Mucosa of rectum (tissue), 2 donors: ENCODE data around the gene C7orf33.

ENCODE experiments used
- H3K27ac ChIP-seq, 2 donors: one replicate each; pipeline ENCODE4 v1.7.0; 2013; ENCODE audit warnings: inconsistent platforms in 2 of 2, low read depth in 2 of 2, low read length in 2 of 2
- H3K27me3 ChIP-seq, 2 donors: one replicate each; pipeline ENCODE4 v1.7.0; 2013; ENCODE audit warnings: low read length in 2 of 2; ENCODE audit not compliant: control insufficient read depth in 2 of 2, insufficient read depth in 2 of 2
- H3K36me3 ChIP-seq, 2 donors: one replicate each; pipeline ENCODE4 v1.7.0; 2013; ENCODE audit warnings: low read length in 2 of 2; ENCODE audit not compliant: control insufficient read depth in 2 of 2, insufficient read depth in 2 of 2
- H3K4me1 ChIP-seq, 2 donors: one replicate each; pipeline ENCODE4 v1.7.0; 2013; ENCODE audit warnings: low read length in 2 of 2, mild to moderate bottlenecking in 1 of 2; ENCODE audit not compliant: control insufficient read depth in 2 of 2, insufficient read depth in 2 of 2
- H3K4me3 ChIP-seq, 2 donors: one replicate each; pipeline ENCODE4 v1.7.0; 2013; ENCODE audit warnings: low read length in 2 of 2
- H3K9ac ChIP-seq, 2 donors: one replicate each; pipeline ENCODE4 v1.7.0; 2013; ENCODE audit warnings: low read length in 2 of 2, low read depth in 1 of 2, mild to moderate bottlenecking in 1 of 2
- H3K9me3 ChIP-seq, 2 donors: one replicate each; pipeline ENCODE4 v1.7.0; 2013; ENCODE audit warnings: low read length in 2 of 2; ENCODE audit not compliant: control insufficient read depth in 2 of 2
- donor health status: healthy.
- donor health status: Normal muscosa, but diverticular disease.

The C7orf33 gene

DNA sequence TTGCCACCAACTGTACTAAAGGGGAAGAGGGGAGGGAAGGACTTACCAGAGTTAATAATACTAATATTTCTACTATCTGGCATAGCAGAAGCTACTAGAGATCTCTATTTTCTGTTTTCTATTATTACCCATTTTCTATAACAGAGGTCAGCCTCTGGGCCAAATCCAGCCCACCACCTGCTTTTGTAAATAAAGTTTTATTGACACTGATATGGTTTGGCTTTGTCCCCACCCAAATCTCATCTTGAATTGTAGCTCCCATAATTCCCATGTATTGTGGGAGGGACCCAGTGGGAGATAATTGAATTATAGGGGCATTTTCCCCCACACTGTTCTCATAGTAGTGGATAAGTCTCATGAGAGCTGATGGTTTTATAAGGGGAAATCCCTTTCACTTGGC is 62.2 kb downstream of the C7orf33 start:
- Histone ChIP-seq H3K9me3 (no peaks in the 10 kb centered on the region), H3K4me3 (no peak overlapping the region), H3K4me1 (no peaks in the 10 kb centered on the region), H3K9ac (no peak overlapping the region), H3K27ac (no peak overlapping the region), H3K27me3 (no peaks in the 10 kb centered on the region), H3K36me3 (no peaks in the 10 kb centered on the region)

DNA sequence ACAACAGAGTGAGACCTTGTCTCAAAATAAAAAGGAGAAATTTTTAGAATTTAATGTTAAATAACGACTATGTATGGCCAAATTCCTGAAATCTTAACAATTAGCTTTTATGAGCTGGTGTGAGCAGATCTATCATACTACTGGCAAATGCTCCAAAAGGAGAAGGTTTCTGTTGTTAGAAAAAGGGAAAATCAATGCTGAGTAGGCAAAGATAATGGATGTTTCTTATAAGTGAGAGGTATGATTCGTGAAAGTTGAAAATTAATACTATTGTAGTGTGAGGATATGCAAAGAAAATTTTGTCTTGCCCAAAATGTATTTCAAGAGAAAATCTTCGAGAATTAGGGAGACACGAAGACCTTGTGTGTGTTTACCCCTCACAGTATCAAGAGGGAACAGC is 67.4 kb downstream of the C7orf33 start:
- no peaks in the 10 kb centered on the region for H3K27me3 ChIP-seq
- no peaks in the 10 kb centered on the region for H3K9me3 ChIP-seq
- H3K4me3 ChIP-seq = no peak overlapping the region
- no peaks in the 10 kb centered on the region for H3K36me3 ChIP-seq
- H3K9ac ChIP-seq = no peak overlapping the region
- no peak overlapping the region for H3K27ac ChIP-seq
- no peaks in the 10 kb centered on the region for H3K4me1 ChIP-seq

DNA sequence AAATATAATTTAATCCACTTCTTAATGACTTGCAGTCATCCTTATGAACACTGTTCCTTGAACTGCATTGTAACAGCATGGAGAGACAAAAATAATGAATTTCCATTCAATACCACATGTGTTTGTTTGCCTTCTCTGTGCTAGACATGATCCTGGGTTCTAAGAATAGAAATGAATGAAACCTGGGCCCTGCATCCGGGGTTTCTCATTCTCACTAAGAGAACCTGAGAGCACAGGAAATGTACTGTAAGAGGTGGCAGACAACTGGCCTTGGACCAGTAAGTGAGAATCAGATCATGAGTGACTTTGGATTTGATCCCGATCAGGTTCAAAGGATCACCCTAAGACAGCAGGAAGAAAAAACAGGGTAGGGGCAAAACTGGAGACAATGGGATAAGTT is 70.9 kb downstream of the C7orf33 start:
- no peaks in the 10 kb centered on the region for H3K4me1 ChIP-seq
- H3K36me3 ChIP-seq = no peaks in the 10 kb centered on the region
- H3K9me3 ChIP-seq = no peaks in the 10 kb centered on the region
- peaks cover 0 to 2% of the 10 kb centered on the region in 2 donors for H3K27me3 ChIP-seq
- H3K27ac ChIP-seq = no peak overlapping the region
- no peak overlapping the region for H3K9ac ChIP-seq
- no peak overlapping the region for H3K4me3 ChIP-seq

DNA sequence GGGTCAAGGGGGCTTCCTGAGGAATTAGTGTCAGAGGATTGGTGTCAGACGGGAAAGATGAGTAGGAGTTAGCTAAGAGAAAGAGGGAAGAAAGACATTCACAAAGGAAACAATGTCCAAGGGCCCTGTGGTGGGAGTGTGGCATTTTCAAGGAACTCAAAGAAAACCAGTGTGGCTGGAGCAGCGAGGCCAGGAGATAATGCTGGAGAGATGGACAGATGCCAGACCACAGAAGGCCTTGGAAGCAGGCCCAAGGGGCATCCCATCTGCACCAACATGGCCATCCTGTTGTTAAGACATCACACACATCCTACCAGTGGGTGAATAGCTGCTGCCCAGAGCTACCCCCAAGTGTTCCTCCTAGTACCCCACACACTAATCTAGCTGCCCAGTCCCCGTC is 72.1 kb downstream of the C7orf33 start:
- H3K4me1 ChIP-seq = no peaks in the 10 kb centered on the region
- no peak overlapping the region for H3K4me3 ChIP-seq
- no peaks in the 10 kb centered on the region for H3K36me3 ChIP-seq

DNA sequence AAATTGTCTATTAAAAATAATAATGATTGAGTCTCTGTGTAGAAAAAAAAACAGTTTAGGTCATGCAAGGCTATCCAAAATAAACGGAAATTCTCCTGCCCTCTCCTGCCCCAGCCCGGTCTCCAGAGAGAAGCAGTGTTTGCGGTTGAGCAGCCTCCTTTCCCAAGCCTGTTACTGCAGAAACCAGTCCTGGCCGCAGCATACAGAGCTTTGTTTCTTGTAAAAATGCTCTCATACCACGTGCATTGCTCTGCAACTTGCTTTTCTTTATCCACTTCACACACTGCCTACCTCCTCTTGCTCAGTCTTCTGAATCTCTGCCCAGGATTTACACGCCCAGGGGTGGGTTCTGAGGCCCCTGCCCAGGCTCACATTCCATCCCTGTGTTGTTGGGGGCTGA is 73.8 kb downstream of the C7orf33 start:
- Histone ChIP-seq H3K9me3 (no peaks in the 10 kb centered on the region), H3K27ac (no peak overlapping the region), H3K4me1 (no peaks in the 10 kb centered on the region), H3K9ac (no peak overlapping the region), H3K36me3 (no peaks in the 10 kb centered on the region), H3K27me3 (peaks cover 0 to 2% of the 10 kb centered on the region in 2 donors), H3K4me3 (no peak overlapping the region)

More for the DNA sequence above, 72.1 kb downstream of the C7orf33 start:
- H3K9ac ChIP-seq = no peak overlapping the region
- H3K9me3 ChIP-seq = no peaks in the 10 kb centered on the region
- peaks cover 0 to 2% of the 10 kb centered on the region in 2 donors for H3K27me3 ChIP-seq
- no peak overlapping the region for H3K27ac ChIP-seq

DNA sequence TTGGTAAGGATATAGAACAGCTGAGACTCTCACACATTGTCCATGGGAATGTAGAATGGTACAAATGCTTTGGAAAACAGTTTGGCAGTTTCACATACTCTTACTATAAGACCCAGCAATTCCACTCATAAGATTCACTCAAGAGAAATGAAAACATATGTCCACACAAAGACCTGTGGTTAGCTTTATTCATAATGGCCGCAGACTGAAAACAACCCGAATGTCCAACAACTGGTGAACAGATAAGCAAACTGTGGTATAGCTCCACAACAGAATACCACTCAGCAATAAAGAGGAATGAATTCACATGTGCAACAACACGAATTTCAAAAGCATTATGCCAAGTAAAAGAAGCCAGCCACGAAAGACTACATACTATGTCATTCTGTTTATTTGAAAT is 74.7 kb downstream of the C7orf33 start:
- Histone ChIP-seq H3K27me3 (peaks cover 0 to 2% of the 10 kb centered on the region in 2 donors), H3K36me3 (no peaks in the 10 kb centered on the region), H3K9me3 (no peaks in the 10 kb centered on the region), H3K4me1 (no peaks in the 10 kb centered on the region), H3K4me3 (no peak overlapping the region), H3K9ac (no peak overlapping the region), H3K27ac (no peak overlapping the region)
